Loucy (cell line): ENCODE data around the gene MXD4.

Source experiments
- EZH2phosphoT487 ChIP-seq: fragments of 200-600 bp; IDR thresholded peaks from 2 replicates; pipeline ENCODE4 v1.6.1; 2018; ENCODE audit warnings: antibody characterized with exemption, mild to moderate bottlenecking, moderate library complexity, borderline replicate concordance
- TF ChIP-seq, protein P1 (sequence below): fragments of 200-600 bp; sonication (generic); conservative IDR thresholded peaks from 2 replicates; pipeline ENCODE4 v1.5.1; 2014; ENCODE audit warnings: mild to moderate bottlenecking, antibody characterized with exemption, low read length

DNA sequence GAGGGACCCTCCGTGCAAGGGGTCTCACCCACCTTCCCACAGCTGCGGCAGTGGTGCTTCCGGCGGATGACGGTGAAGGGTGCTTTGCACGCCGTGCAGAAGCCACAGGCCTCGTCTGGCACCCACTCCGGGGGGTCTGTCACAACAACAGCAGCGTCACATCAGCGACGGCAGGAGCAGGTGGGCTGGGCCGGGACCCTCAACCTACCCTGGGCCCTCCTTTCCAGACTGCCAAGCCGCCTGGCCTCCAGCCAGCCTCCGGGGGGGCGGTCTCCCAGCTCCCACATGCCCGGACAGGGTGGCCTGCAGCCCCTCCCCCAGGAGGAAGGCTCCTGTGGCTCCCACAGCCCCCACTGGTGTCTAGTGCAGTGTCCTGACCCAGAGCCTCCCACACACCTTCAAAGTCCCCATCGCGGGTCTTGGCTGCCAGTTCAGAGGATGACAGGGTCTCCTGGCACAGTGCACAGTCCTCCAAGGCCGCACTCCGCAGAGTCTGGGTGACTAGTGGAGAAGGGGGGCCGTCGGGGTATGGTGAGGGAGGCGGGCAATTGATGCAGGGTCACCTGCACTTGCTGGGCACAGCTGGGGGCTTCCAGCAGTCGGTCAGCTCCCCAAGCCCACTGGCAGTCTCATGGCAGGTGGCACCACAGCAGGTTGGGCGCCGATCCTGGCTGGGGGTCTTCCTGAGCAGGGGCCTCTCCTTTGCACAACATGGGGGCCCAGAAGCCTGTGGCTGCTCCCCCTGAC is 9.5 kb upstream of the MXD4 start:
- TF ChIP-seq, protein P1, sequence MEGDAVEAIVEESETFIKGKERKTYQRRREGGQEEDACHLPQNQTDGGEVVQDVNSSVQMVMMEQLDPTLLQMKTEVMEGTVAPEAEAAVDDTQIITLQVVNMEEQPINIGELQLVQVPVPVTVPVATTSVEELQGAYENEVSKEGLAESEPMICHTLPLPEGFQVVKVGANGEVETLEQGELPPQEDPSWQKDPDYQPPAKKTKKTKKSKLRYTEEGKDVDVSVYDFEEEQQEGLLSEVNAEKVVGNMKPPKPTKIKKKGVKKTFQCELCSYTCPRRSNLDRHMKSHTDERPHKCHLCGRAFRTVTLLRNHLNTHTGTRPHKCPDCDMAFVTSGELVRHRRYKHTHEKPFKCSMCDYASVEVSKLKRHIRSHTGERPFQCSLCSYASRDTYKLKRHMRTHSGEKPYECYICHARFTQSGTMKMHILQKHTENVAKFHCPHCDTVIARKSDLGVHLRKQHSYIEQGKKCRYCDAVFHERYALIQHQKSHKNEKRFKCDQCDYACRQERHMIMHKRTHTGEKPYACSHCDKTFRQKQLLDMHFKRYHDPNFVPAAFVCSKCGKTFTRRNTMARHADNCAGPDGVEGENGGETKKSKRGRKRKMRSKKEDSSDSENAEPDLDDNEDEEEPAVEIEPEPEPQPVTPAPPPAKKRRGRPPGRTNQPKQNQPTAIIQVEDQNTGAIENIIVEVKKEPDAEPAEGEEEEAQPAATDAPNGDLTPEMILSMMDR = no peak
- no peak for TF ChIP-seq EZH2phosphoT487
